ENCODE results near the gene CPED1.
A peak's percentile ranks its signal among the peaks of the same experiment; 100 is the strongest.

CPED1 gene

DNA sequence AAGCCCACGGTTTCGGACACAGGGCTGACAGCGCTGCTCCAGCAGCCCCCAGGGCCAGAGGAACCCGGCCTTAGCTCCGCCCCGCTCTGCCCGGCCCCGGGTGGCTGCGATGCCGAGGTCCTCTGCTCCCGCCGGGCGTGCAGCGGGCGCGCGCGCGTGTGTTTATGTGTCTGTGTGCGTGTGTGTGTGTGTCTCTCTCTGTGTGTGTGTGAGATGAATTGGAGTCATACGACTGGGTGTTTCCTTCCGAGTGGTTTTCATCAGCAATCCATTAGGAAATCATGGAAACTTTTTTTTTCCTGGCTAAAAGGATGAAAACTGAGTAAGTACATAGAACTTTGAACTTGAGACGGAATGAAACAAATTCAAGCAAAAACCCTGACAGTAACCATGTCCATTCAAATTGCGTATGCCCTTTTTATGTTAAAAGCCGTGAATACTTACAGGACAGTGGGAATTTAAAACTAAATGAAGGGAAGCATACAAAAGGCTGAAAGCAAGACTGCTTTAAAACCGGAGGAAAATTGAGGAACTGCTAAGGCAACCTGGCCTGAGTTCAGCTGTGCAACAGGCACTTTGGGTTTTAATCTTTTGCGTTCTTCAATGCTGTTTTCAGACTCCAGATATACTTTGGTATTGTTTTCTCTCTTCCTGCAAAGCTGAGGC, at the start of gene CPED1:
Gene CPED1 (plus strand): TSS at position 121 of the 666 bp plus-strand sequence. CDS start 911 bp downstream, outside the sequence.
- peak in 12 of 14 donors; percentile 23 to 67 (median 51) for DNase-seq

DNA sequence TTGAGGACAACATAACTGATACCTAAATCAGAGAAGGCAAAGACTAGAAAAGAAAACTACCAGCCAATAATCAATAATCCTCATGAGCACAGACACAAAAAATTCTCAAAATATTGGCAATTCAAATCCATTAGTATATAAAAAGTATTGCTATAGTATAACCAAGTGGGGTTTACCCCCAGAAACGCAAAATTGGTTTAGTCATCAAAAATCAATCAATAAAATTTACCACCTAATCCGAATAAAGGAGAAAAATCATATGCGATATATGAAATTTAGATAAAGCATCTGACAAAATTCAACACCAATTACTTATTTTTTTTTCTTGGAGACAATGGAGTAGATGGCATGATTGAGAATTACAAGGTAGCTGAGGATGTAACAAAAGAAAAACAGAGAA, 49.2 kb upstream of the CPED1 start:
- DNase-seq: no peak

DNA sequence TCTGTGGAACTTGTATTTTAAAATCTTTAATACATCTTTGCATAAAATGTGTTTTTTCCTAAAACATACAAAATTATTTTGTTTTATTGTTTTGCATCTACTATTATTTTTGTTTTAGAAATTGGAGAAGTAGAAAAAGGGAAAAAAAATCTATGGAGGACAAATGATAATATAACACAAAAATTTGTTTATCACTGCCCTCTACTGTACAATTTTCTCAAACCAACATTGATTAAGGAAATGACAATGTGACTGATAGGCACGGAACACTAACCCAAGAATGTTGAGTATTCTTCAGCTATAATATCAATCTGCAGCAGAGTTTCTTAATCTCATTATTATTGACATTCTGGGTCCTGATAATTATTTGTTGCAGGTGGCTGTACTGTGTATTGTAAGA, 47.4 kb upstream of the CPED1 start:
- DNase-seq: no peak

DNA sequence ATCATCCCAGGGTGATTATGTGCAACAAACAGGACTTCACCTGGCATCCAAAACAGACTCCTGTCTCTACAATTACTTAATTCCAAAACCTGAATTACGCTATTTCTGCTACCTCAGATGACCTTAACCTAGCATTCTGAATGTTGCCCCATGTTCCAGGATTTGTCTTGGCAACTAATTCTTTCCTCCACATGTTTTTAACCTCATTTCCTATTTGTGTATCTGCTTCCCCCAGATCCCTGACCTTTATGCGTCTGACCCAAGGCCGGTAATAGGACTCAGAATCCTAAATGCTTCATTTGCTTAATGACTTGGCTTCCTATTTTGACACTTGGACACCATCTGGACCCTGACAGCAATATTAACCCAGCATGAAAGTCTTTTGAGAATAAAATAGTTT, 46.7 kb upstream of the CPED1 start:
- no peak for DNase-seq

DNA sequence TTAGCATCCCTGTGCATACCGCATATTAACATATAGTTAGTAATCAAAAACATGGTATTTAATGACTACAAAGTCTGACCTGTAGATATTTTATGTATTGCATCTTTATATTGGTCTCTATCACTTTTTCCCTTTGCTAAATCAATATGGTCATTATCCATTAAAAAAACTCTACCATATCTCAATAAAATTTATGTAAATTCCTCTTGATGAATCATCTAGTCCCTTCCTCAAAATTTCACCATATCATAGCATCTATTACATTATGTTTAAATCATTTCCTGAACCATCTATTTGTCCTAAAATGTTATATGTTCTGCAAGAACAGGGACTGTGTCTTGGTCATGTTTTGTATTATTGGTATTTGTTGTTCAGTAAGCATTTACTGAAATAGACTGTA, 45.6 kb upstream of the CPED1 start:
- DNase-seq: no peak

DNA sequence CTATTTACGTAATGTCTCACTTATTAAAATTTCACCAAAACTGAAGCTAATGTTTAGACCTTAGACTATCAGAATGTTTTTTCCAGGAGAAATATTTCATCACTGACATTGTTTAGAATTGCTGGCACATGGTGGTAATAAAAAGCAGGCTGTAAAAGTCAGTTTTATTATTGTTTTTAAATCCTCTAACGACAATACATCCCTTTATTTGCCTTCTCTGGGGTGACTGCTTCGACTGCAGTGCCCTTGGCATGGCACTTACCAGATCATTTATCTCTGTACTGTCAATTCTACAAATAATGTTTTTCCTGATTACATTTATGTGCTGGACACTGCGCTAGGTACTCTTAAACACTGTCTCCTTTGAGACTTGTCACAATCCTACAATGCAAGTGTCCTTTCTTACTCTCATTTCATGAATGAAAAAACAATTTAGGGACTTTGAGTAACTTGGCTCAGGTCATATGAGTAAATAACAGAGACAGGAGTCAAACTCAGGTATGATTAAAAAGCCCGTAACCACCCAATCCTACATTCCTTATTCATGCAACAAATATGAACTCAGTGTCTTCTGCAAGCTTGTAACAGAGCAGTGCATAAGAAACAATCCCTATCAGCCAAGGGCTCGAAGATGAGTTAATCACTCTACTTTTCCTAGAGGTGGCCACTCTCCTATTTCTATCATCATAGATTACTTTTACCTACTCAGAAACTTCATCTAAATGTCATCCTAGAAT, 43.5 kb upstream of the CPED1 start:
- DNase-seq: no peak

DNA sequence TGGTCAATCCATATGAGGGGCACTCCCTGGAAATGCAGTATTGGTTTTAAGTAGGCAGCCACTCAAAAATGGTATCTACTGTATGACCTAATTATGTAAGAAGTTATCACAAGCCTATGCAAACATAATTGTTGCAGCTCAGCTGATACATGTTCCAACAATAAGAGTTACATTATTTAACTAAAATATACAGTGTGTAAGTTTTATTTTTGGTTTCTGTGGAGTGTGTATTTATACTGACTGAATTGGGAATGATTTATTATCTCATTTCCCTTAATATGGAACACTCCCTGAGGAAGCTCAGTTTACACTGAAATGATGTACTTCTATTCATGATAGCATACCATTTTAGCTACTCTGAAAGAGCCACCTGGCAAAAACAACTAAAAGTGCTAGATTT, 40.5 kb upstream of the CPED1 start:
- no peak for DNase-seq

DNA sequence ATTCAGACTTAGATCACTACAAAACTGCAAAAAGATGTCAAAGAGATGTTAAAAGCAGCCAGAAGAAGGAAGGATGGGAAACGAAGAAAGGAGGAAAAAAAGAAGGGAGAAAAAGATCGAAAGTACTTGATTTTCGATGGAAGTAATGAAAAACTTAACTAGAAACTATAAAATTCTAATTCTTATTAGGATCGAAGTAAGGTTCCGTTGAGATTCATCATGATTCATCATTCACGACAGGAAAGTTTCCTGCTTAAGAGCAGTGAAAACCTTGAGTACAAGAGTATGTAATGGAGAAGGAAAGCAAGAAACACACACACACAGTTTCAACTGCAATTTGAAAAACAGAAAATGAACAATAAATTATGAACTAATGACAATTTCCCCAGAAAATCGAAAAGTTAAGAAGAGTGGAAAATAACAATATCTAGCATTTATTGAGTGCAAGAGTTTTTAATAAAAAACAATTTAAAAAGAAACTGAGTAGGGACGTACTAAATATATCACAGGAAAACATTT, 39.1 kb upstream of the CPED1 start:
- DNase-seq: no peak

DNA sequence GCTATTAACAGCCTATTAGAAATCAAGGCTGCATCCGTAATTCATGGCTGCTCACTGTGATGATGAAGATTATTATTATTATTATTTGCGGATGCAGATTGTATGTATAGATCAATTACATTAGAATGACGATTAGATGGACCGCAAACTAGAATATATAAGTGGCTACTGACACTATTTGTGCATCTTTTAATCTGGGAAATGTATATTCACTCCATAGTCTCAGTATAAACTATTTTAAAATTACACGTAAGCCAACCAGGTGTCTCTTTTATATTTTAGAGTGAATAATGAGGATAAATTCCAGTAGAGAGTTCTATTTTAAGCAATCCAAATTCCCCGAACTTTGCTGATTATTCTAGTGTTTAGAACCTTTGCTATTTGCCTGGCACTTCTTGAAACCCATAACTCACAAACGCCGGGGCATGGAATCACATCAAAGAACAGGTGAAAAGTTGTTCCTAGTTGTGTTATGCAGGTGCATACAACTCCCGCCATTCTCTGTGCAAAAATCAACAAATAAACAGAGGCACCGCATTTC, 38.4 kb upstream of the CPED1 start:
- DNase-seq: no peak

DNA sequence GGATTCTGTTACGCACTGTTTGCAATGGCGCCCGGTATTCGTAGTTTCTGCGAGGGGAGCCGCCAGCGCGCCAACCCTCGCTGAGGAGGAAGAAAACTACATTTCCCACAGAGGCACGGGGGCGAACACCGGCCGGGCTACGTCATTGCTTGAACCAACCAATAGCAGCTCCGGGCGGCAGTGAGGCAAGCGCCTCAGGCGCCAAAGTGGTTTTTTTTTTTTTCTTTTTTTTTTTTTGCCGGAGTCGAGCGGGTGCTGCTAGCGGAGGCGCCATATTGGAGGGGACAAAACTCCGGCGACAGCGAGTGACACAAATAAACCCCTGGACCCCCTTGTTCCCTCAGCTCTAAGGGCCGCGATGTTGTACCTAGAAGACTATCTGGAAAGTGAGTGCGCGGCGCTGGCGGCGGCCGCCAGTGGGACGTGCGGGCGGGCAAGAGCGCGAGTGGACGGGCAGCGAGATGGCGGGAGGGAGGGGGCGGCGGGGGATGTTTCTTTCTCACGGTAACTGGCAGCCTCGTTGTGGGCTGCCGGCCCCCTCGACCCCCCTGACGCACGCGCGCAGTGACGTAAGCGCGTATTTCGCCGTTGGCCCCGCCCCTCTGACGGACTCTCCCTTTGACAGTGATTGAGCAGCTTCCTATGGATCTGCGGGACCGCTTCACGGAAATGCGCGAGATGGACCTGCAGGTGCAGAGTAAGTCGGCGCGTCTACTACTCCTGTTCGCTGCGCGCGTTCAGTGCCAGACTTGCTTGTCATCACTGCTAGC, 37.8 kb upstream of the CPED1 start, which contains the start of gene ING3:
Gene ING3 (plus strand): TSS at position 239 of the 770 bp plus-strand sequence. CDS start 120 bp downstream, at position 359.
- peak; percentile 92 to 99 (median 98) for DNase-seq

DNA sequence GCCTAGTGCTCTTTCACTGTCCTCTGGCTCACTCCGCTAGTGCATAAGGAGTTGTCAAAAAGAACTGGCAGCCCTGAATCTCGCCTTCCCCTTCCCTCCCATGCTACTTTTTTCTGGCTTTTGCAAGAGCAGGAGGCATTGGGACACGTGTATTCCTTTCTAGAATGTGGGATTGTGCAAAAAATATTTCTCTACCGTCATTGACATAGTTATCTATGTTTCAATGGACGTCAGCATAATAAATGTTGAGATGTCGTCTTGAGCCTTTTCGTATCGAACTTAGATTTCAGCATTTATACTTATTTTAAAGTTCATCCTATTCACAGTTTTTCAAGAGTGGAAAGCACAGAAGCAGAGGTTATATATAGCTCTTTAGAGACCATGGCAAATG, 37.2 kb upstream of the CPED1 start:
- no peak for DNase-seq

DNA sequence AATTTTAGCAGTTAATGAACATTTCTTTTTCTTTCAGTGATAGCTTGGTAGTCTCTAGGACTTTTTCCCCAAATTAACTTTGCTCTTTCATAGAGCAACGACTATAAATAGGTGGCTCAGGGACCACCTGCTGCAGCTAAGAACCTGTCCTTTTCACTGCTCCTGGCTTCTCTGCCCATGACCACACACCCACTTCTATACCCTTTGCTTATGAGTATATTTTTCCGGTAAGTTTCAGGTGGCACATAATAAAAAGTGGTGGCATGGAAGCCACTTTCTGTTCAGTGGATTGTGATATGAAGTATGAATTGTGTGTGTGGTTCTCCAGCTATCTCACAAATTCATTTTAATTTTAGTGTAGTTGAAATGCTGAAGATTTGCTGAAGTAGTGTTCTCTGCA, 36.7 kb upstream of the CPED1 start:
- DNase-seq: peak in 1 of 14 donors; percentile 14

DNA sequence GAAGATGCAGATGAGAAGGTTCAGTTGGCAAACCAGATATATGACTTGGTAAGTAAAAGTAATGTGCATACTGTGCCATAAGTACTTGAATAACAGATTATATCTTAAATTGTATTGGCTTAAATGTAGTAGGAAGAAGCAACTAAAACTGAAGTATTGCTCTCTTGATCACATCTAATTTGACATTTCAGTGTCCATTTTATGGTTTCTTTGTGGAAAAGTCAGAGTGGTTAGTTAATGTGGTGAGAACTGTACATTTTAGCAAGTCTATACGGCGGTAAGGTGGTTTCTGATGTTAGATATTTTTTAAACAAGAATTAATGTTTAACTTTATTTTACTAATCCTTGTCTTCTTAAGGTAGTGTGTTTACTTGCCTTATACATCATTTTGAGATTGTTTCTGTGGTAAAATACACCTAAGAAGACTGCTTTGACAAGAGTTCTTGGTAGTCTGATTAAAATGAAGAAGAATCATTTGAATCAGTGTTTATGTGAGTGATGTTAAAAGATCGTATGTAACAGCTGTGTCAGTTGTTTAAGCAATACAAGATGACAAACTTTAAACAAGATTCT, 32.8 kb upstream of the CPED1 start:
- DNase-seq: no peak

DNA sequence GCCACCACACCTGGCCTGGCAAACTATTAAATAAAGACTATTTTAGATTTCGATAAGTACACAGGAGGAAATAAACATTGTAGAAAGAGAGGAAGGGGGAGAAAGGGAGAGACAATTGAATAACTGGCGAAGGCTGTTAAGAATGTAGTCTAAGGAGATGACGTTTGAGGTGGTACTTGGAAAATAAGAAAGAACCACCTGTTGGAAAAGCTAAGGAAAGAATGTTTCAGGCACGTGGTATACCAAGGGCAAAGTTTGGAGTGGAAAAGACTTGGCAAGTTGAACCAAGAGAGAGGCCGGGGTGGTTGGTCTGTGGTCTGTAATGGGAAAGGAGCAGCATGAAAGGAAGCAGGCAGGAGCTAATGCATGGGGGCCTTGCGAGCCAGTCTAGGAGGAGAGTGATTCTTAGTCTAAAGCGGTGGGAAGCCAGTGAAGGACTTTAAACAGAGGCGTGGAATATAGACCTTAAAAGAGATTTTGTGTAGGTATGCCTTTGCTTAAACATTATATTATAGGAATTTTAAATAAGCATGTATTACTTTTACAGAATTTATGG, 28.5 kb upstream of the CPED1 start:
- no peak for DNase-seq

DNA sequence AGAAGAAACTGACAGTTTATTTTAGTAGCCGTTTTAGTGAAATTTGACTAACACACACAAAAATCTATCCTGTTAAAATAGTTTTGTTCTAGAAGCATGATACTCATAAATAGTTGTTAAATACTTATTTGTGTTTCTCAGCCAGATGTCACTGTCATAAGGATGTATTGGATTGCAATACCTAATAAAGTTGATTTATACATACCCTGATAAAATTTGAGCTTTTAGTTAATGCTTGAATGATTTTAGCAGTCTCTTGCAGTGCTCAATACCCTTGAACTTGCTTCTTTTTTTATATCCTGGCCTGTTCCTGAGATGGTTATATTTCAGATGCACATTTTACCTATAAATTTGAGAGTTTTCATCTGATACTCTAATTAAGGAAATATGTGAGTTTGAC, 27.8 kb upstream of the CPED1 start:
- no peak for DNase-seq

DNA sequence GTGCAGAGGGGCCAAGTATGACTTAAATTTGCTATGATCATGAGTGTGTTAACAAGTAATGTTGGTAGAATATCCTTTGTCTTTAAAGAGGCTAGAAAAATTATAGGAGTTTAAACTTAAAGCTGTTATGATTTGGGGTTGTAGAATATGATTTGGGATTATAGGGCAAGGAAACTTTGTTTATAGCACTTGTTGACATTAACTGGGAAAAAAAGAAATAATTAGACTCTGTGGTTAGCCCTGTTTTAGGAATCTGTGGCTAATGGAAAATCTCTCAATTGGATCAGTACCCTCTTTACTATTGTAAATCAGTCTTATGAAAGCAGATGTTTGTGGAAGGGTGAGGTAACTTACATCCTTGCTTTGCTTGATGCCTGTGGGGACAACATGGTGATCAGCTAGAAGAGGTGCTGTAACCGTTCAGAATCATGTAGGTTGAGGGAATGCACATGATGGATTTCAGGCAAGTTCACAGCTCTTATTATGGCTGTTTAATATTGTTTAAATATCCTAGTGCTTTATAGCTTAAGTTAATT, 26.8 kb upstream of the CPED1 start:
- DNase-seq: no peak

DNA sequence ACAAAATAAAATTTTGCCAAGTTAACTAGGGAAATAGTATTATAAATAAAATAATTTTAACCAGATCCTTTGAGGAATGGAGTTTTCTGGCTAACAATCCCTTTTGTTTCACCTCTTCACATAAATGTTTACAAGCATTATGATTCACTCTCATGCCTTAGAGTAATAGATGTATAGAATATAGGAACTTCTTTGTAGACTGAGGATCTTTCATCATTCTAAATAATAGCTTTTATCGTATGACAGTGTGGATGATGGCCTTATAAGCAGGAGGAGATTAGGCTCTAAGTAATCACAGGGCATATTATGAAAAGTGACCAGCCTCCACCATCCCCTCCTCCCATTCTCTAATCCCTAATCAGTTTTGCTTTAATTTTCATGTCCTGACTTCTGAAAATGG, 24.4 kb upstream of the CPED1 start:
- no peak for DNase-seq

DNA sequence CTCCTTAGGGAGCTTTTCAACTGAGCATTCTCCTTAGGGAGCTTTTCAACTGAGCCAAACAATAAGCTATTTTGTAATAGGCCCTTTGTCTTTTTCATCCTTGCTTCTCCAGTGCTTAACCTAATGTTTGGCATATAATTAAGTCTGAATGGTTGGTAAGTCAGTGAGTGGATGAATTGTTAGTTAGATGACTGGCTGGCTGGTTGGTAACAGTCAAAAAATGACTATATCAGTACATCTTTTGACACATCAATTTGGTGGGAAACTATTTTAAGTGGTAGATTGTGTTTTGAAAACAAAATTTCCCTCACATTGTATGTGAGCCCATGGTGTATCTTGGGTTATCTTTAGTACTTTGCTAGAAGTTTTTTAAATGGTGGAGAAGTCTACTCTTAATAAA, 21.6 kb upstream of the CPED1 start:
- no peak for DNase-seq

DNA sequence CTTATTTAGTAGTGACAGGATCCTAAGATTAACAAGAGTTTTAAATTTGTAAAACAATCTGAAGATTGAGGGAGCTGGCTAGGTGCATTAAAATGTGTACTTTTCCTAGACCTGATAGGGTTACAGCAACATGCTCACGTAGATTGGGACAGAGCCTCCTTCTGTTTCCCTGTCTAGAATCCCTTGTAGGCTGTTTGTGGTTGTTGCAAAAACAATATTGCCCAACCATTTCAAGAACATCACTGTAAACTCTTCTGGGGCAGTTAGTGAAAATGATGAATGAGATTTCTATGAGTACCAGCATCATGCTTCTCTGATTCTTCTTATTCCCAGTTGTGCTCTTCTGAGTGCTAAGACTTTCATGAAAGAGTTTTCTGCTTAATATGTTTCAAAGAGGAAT, 14.7 kb upstream of the CPED1 start:
- no peak for DNase-seq

DNA sequence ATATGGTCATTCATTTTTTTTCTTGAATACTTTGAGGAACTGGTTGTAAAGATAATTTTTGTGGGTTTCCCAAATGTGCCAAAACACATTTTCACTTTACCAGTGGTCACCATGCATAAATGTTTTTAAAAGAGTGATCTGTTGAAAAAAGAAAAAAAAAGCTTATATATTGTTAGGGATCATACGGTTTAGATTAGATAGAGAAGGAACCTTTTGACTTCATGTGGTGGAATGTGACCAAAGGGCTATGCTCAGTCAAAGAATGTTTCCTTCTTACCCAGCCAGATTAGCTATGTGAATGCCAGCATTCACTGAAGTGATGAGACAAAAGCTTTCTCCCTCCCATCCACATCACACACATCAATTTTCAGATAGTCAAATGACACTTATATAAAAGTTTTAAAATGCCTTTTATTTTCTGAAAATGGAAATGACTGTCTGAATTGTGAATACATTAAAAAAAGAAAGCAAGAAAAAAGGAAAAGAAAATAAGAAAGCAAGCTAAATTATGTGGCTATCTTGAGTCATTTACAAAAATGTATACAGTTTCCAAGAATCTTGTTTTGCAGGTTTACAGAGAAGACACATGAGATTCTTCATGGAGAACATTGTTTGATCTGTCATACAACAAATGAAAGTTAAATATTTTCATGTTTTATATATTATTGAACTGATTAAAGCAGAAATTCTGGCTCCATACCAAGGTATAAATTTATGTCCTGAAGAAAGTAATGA, 8.6 kb upstream of the CPED1 start:
- DNase-seq: no peak

DNA sequence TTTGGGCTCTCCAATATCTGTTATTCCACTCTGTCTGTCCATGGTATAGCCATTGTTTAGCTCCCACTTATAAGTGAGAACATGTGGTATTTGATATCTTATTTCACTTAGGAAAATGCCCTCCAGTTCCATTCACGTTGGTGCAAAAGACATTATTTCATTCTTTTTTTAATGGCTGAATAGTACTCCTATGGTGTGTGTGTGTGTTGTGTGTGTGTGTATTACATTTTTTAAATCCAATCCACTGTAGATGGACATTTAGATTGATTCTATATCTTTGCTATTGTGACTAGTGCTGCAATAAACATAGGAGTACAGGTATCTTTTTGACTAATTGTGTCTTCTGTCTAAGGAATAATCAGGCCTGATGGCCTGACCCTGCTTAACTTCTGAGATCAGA, 7.4 kb upstream of the CPED1 start:
- no peak for DNase-seq
